ENCODE data around the gene DLEC1. TPM values are rescaled to one million over a fixed set of nuclear protein-coding genes. Genes with fewer than 3 reads are reported as not detected.

Gene DLEC1
- total RNA-seq, 4 donors from 2014 or later: 0.18 to 2.2 (median 0.75) TPM

DNA sequence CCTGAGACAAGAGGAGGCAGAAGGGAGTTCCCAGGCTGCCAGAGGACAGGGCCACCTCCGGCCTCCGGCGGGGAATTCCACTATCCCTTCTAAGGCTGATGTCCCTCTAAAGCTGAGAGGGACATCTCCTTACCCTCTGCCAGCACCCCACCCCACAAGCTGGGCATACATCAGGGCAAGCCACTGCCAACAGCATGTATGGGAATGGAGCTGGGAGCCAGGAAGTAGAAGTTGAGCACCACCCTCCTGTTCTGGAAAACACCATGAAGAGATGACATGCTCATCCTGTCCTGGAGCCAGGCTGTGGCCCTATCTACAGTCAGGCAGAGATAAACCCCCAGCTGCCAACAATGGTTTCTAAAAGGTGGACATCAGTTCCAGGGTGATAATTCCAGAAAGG is 16.7 kb upstream of the DLEC1 start:
- peak in 1 of 3 donors; percentile 41 for DNase-seq
- no peaks in the 10 kb centered on the region for H3K27me3 ChIP-seq
- TF ChIP-seq POLR2A (IDR thresholded peaks at IDR 0.05): no peak
- TF ChIP-seq, protein P1, sequence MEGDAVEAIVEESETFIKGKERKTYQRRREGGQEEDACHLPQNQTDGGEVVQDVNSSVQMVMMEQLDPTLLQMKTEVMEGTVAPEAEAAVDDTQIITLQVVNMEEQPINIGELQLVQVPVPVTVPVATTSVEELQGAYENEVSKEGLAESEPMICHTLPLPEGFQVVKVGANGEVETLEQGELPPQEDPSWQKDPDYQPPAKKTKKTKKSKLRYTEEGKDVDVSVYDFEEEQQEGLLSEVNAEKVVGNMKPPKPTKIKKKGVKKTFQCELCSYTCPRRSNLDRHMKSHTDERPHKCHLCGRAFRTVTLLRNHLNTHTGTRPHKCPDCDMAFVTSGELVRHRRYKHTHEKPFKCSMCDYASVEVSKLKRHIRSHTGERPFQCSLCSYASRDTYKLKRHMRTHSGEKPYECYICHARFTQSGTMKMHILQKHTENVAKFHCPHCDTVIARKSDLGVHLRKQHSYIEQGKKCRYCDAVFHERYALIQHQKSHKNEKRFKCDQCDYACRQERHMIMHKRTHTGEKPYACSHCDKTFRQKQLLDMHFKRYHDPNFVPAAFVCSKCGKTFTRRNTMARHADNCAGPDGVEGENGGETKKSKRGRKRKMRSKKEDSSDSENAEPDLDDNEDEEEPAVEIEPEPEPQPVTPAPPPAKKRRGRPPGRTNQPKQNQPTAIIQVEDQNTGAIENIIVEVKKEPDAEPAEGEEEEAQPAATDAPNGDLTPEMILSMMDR (IDR thresholded peaks at IDR 0.05): no peak
- peaks cover 0 to 19% (median 0%) of the 10 kb centered on the region in 3 donors for H3K36me3 ChIP-seq
- H3K9me3 ChIP-seq: no peaks in the 10 kb centered on the region
- H3K27ac ChIP-seq: no peak overlapping the region
- peaks cover 0 to 18% (median 3%) of the 10 kb centered on the region in 4 donors for H3K4me1 ChIP-seq
- H3K4me3 ChIP-seq: no peak overlapping the region

DNA sequence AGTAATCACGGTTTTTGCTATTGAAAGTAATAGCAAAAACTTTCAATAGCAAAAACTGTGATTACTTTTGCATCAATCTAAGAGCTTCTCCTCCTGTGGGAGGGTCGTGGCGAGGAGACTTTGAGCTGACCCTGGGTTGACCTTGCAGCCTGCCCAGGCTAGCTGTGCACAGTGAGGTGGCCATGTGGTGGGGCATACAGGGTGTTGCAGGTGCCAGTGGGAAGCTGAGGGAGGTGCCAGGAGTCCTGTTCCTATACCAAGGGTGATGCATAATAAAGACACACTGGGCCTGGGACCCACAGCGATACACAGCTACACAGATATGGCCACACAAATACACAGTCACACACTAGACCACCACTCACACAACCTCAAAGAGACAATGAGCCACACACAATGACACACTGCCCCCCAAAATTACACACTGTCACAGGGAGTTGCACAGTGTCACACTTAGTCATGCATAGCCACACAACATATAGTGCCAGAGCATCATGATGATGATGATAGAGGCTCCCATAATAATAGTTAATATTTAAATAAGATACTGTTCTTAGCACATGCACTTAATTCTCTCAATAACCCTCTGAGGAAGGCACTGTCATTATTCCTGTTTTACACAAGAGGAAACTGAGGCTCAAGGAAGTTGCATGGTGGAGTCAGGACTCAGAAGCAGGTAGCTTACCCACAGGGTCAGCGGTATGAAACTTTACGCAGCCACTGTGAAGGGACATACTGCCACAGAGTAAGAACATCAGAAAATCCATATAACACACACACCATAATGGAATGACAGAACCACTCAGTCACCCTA is 15.9 kb upstream of the DLEC1 start:
- Histone ChIP-seq H3K27me3 (no peaks in the 10 kb centered on the region), H3K27ac (peak overlapping the region; percentile 92 to 96 (median 94)), H3K9me3 (no peaks in the 10 kb centered on the region), H3K4me1 (peaks cover 0 to 18% (median 3%) of the 10 kb centered on the region in 4 donors), H3K4me3 (peak overlapping the region; percentile 65 to 90 (median 76)), H3K36me3 (peaks cover 0 to 12% (median 0%) of the 10 kb centered on the region in 3 donors)
- TF ChIP-seq, protein P1 (IDR thresholded peaks at IDR 0.05): no peak
- TF ChIP-seq POLR2A (IDR thresholded peaks at IDR 0.05): no peak
- DNase-seq: peak in 2 of 3 donors; percentile 36 to 41

DNA sequence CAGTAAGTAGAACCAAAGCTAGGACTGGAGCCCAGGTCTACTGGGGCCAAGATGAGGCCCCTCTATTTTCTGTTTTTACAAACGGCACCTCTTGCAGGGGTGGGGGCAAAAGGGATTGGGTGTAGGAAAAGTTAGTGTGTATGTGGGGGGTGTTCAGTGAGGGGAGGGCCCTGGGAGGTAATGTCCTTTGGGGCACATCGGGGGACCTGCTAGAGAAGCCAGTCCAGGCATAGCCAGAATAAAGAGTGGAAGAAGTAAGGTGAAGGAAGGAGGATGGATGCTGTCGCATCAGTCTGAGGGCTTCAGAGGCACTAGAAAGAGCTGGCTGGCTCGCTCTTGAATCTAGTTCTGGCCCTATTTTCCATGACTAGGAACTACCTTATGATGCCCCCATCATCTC is 12.2 kb upstream of the DLEC1 start:
- Histone ChIP-seq H3K4me1 (peaks cover 3 to 35% (median 13%) of the 10 kb centered on the region in 4 donors), H3K27ac (no peak overlapping the region)

DNA sequence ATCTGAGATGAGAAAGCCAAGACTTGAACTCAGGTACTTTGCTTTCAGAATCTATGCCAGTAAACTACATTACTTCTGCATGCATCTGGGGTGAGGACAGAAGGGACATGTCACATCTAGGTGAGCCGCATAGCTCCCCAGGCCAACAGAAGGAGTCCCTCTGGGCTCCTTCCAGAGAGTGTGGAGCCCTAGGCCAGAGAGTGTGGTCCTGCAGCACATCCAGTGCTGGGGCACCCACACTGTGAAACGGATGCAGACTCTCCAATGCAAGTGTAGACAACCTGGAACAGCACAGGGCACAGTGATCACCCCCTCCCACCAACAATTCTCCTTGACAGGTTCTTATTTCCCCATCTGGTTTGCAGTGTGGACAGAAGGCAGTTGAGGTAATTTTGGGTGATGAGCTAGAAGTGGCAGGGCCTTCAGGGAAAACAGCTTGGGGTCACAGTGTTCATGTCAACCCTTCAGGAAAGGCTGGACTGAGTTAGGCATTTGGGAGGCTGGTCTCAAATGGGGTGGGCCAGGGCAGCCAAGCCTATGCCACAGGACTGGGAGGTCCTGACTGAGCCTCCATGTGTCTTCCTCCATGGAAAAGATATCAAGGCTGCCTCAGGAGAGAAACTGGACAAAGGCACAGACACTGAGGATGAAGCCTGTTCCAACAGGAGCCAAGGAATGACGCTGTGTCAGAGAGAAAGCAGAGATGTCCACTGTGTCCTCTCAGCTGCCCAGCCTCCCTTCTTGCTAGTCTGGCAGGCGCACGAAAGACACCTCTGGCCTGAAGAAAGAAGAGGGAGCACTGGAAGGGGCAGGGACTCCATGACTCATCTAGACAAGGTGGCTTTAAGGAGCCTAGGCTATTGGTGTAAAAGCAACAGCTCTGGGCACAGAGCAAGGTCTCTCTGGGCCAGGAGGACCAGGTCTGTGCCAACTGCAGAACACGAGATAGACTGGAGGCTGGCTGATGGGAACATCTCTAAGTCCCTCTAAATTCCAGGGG is 11.2 kb upstream of the DLEC1 start:
- peak in 1 of 3 donors; percentile 35 for DNase-seq
- H3K36me3 ChIP-seq: no peaks in the 10 kb centered on the region
- no peaks in the 10 kb centered on the region for H3K9me3 ChIP-seq
- TF ChIP-seq, protein P1 (IDR thresholded peaks at IDR 0.05): no peak
- no peak for TF ChIP-seq POLR2A (IDR thresholded peaks at IDR 0.05)
- no peaks in the 10 kb centered on the region for H3K27me3 ChIP-seq
- H3K4me3 ChIP-seq: no peak overlapping the region
- peaks cover 3 to 34% (median 13%) of the 10 kb centered on the region in 4 donors for H3K4me1 ChIP-seq
- no peak overlapping the region for H3K27ac ChIP-seq

More for the DNA sequence above, 12.2 kb upstream of the DLEC1 start:
- no peaks in the 10 kb centered on the region for H3K9me3 ChIP-seq
- no peaks in the 10 kb centered on the region for H3K36me3 ChIP-seq
- no peak for TF ChIP-seq POLR2A (IDR thresholded peaks at IDR 0.05)
- TF ChIP-seq, protein P1 (IDR thresholded peaks at IDR 0.05): no peak
- DNase-seq: peak in 2 of 3 donors; percentile 1 to 33
- H3K27me3 ChIP-seq: no peaks in the 10 kb centered on the region
- no peak overlapping the region for H3K4me3 ChIP-seq

DNA sequence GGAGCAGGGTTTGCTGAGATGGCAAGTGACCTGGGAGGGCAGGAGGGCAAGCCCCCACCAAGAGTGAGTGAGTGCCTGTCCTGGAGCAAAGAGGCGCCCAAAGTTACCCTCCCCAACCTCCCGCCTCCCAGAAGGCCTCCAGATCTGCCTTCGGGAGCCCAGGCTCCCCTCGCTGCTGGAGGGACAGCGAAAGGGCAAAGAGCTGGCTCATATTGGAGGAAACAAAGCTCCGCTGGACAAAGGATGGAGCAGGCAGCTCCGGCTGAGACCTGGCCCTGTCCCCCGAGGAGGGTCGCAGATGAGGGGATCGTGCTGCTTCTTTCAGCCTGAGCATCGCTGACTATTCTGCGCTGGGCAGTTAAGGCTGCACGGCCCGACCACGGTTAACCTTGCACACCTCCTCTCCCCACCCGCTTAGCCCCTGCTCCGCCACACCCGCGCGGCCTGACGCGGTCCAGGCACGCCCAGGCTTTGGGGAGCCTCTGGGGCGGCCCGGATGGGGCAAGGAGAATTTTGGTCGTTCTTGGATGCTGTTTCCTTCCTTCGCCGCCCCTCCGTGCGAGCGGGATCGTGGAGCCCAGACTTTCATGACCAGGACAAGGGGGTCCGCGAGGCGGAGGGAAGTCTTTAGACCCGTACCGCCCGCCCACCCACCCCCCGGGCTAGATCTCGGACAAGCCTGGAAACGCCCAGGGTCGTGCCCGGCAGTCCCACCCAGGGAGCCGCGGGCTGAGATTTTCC is 10.2 kb upstream of the DLEC1 start:
- DNase-seq: peak in 1 of 3 donors; percentile 47
- Histone ChIP-seq H3K9me3 (no peaks in the 10 kb centered on the region), H3K27ac (peak overlapping the region; percentile 60 to 75 (median 64)), H3K4me1 (peaks cover 3 to 24% (median 13%) of the 10 kb centered on the region in 4 donors), H3K27me3 (no peaks in the 10 kb centered on the region), H3K4me3 (peak overlapping the region; percentile 46 to 66 (median 52)), H3K36me3 (no peaks in the 10 kb centered on the region)
- TF ChIP-seq POLR2A (IDR thresholded peaks at IDR 0.05): no peak
- TF ChIP-seq, protein P1 (IDR thresholded peaks at IDR 0.05): no peak
